DOHH2 (cell line): Measurements from ENCODE around the gene XRCC3.

Source experiments
- CTCF ChIP-seq: fragments of 200-600 bp; sonication (generic); IDR thresholded peaks from one replicate; pipeline ENCODE4 v1.5.1; 2014; ENCODE audit warnings: antibody characterized with exemption, mild to moderate bottlenecking, low read depth, low read length; ENCODE audit not compliant: poor library complexity, severe bottlenecking
- EZH2phosphoT487 ChIP-seq: fragments of 200-600 bp; sonication (generic); IDR thresholded peaks from 2 replicates; pipeline ENCODE4 v1.6.1; 2017; ENCODE audit warnings: borderline replicate concordance, mild to moderate bottlenecking, antibody characterized with exemption, low read length, moderate library complexity, mixed read lengths

- TF ChIP-seq CTCF = no peak
- no peak for TF ChIP-seq EZH2phosphoT487
These were observed at the start of gene XRCC3, which contains the start of gene ZFYVE21 for GRCh38 chr14:103715052-103716000.
